PFSK-1 (cell line): ENCODE measurements around the gene PPM1L.

Experiments used
- FOXP2 ChIP-seq: optimal IDR thresholded peaks from 2 replicates; pipeline ENCODE3; 2011; ENCODE audit warnings: borderline replicate concordance, control low read depth, inconsistent platforms; ENCODE audit not compliant: insufficient read depth; ENCODE audit errors: extremely low read length, extremely low read depth
- POLR2AphosphoS5 ChIP-seq: IDR thresholded peaks from 2 replicates; pipeline ENCODE4 v1.6.1; 2012; ENCODE audit warnings: low read depth, mild to moderate bottlenecking, control low read depth, low read length, moderate library complexity
- REST ChIP-seq, 2 experiments: IDR thresholded peaks; 2 replicates each; pipeline versions ENCODE4 v1.6.1 to v1.8.0; 2011 to 2012; ENCODE audit warnings: low read depth in 2 of 2, low read length in 2 of 2, control low read depth in 1 of 2, inconsistent platforms in 1 of 2, mild to moderate bottlenecking in 1 of 2, moderate library complexity in 1 of 2; ENCODE audit not compliant: insufficient read depth in 1 of 2
- SIN3A ChIP-seq: IDR thresholded peaks from 2 replicates; pipeline ENCODE4 v1.6.1; 2012; ENCODE audit warnings: mild to moderate bottlenecking, low read length, moderate library complexity, borderline replicate concordance; ENCODE audit not compliant: insufficient read depth
- TAF1 ChIP-seq: IDR thresholded peaks from 2 replicates; pipeline ENCODE4 v1.6.1; 2012; ENCODE audit warnings: low read length, control low read depth, borderline replicate concordance; ENCODE audit not compliant: insufficient read depth

DNA sequence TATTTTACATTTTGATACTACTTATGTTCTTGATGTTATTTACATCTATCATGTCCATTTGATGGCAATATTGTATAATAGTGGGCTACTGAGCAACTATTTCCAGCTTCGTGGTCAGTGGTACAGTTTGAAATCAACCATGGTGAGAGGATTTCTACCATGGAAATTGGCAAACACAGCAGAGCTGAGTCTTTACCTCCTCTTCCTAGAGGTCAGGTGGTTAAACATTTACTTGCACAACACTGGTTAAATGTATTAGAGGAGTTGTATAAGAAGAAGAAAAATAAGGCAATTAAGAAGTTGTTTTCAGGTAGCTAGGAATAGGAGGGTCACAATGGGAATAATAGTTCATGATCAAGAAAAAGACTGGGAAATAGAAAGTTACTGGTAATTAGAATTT, 7.2 kb upstream of the PPM1L start:
- TF ChIP-seq POLR2AphosphoS5 (no peak), SIN3A (no peak), REST (IDR thresholded peaks at IDR 0.05; ENCODE audit: insufficient read depth in 1 of 2, low read depth in 2 of 2, low read length in 2 of 2) (no peak), TAF1 (no peak), FOXP2 (no peak)
